ENCODE data around the gene DBH.

DBH gene

GRCh38 chr9:133649194-133649593 is 13.0 kb downstream of the DBH start:
- H3K27me3 ChIP-seq (ENCODE audit: control insufficient read depth, insufficient read depth, low read length) = no peaks in the 10 kb centered on the region
- H3K9ac ChIP-seq (ENCODE audit: low read depth, low read length) = no peak overlapping the region
- no peak overlapping the region for H3K4me3 ChIP-seq (ENCODE audit: low read depth, low read length)
- no peaks in the 10 kb centered on the region for H3K36me3 ChIP-seq (ENCODE audit: control insufficient read depth, insufficient read depth, low read length)
- H3K4me1 ChIP-seq (ENCODE audit: control insufficient read depth, insufficient read depth, low read length) = no peaks in the 10 kb centered on the region
- no peaks in the 10 kb centered on the region for H3K9me3 ChIP-seq (ENCODE audit: control insufficient read depth, insufficient read depth, low read length)

- no peak overlapping the region for H3K4me3 ChIP-seq (ENCODE audit: low read depth, low read length)
- no peaks in the 10 kb centered on the region for H3K36me3 ChIP-seq (ENCODE audit: control insufficient read depth, insufficient read depth, low read length)
- H3K27me3 ChIP-seq (ENCODE audit: control insufficient read depth, insufficient read depth, low read length) = no peaks in the 10 kb centered on the region
- H3K9me3 ChIP-seq (ENCODE audit: control insufficient read depth, insufficient read depth, low read length) = no peaks in the 10 kb centered on the region
- no peaks in the 10 kb centered on the region for H3K4me1 ChIP-seq (ENCODE audit: control insufficient read depth, insufficient read depth, low read length)
- H3K9ac ChIP-seq (ENCODE audit: low read depth, low read length) = no peak overlapping the region
Observed at GRCh38 chr9:133650026-133650425, 13.9 kb downstream of the DBH start.

DNA sequence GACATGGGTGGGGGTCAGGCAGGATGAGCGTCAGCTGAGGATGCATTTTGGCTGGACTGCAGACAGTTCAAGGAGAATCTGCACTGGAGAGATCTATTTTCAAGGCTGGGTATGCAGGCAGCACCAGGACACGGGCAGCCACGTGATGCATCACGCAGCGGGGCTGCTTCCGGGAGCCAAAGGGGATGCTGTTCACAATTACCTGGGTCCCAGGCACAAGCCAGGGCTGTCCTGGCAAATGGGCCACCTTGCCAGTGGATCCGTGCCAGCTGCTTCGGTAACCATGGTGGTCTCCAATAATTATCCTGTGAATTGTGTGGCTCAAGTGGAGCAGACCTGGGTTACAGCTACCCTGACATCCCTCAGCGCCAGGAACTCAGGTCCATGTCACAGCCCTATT is 17.5 kb downstream of the DBH start:
- peaks cover 2% of the 10 kb centered on the region for H3K27me3 ChIP-seq (ENCODE audit: control insufficient read depth, insufficient read depth, low read length)
- no peaks in the 10 kb centered on the region for H3K4me1 ChIP-seq (ENCODE audit: control insufficient read depth, insufficient read depth, low read length)
- H3K9me3 ChIP-seq (ENCODE audit: control insufficient read depth, insufficient read depth, low read length) = no peaks in the 10 kb centered on the region
- H3K4me3 ChIP-seq (ENCODE audit: low read depth, low read length) = no peak overlapping the region
- H3K36me3 ChIP-seq (ENCODE audit: control insufficient read depth, insufficient read depth, low read length) = no peaks in the 10 kb centered on the region
- H3K9ac ChIP-seq (ENCODE audit: low read depth, low read length) = no peak overlapping the region

GRCh38 chr9:133654736-133655657 is 18.8 kb downstream of the DBH start:
- H3K27me3 ChIP-seq (ENCODE audit: control insufficient read depth, insufficient read depth, low read length) = peaks cover 9% of the 10 kb centered on the region
- H3K36me3 ChIP-seq (ENCODE audit: control insufficient read depth, insufficient read depth, low read length) = no peaks in the 10 kb centered on the region
- H3K9me3 ChIP-seq (ENCODE audit: control insufficient read depth, insufficient read depth, low read length) = no peaks in the 10 kb centered on the region
- H3K4me1 ChIP-seq (ENCODE audit: control insufficient read depth, insufficient read depth, low read length) = no peaks in the 10 kb centered on the region
- no peak overlapping the region for H3K9ac ChIP-seq (ENCODE audit: low read depth, low read length)
- no peak overlapping the region for H3K4me3 ChIP-seq (ENCODE audit: low read depth, low read length)

DNA sequence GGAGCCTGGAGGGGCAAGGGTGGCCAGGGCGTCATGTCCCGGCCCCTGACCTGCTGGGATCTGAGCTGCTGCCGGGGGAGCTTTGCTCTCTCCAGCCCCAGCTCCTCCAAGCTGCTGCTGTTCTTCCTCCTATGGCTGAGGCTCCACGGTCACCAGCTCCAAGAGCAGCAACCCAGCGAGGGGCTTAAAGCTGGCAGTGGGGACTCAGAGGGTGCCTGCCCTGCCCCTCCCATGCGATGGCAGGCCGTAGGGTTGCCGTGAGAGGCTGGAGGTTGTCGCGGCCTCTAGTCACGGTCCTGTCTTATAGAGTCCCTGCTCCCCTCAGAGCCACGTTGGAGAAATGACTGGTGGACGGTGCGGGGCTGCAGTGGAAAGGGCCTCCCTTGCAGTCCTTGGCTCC is 19.5 kb downstream of the DBH start:
- Histone ChIP-seq H3K9ac (ENCODE audit: low read depth, low read length) (no peak overlapping the region), H3K4me1 (ENCODE audit: control insufficient read depth, insufficient read depth, low read length) (no peaks in the 10 kb centered on the region), H3K27me3 (ENCODE audit: control insufficient read depth, insufficient read depth, low read length) (peaks cover 9% of the 10 kb centered on the region), H3K4me3 (ENCODE audit: low read depth, low read length) (no peak overlapping the region), H3K9me3 (ENCODE audit: control insufficient read depth, insufficient read depth, low read length) (no peaks in the 10 kb centered on the region), H3K36me3 (ENCODE audit: control insufficient read depth, insufficient read depth, low read length) (no peaks in the 10 kb centered on the region)

GRCh38 chr9:133656211-133657119 is 20.3 kb downstream of the DBH start:
- no peaks in the 10 kb centered on the region for H3K4me1 ChIP-seq (ENCODE audit: control insufficient read depth, insufficient read depth, low read length)
- H3K27me3 ChIP-seq (ENCODE audit: control insufficient read depth, insufficient read depth, low read length) = peaks cover 9% of the 10 kb centered on the region
- no peaks in the 10 kb centered on the region for H3K36me3 ChIP-seq (ENCODE audit: control insufficient read depth, insufficient read depth, low read length)
- H3K9me3 ChIP-seq (ENCODE audit: control insufficient read depth, insufficient read depth, low read length) = no peaks in the 10 kb centered on the region
- no peak overlapping the region for H3K9ac ChIP-seq (ENCODE audit: low read depth, low read length)
- no peak overlapping the region for H3K4me3 ChIP-seq (ENCODE audit: low read depth, low read length)

DNA sequence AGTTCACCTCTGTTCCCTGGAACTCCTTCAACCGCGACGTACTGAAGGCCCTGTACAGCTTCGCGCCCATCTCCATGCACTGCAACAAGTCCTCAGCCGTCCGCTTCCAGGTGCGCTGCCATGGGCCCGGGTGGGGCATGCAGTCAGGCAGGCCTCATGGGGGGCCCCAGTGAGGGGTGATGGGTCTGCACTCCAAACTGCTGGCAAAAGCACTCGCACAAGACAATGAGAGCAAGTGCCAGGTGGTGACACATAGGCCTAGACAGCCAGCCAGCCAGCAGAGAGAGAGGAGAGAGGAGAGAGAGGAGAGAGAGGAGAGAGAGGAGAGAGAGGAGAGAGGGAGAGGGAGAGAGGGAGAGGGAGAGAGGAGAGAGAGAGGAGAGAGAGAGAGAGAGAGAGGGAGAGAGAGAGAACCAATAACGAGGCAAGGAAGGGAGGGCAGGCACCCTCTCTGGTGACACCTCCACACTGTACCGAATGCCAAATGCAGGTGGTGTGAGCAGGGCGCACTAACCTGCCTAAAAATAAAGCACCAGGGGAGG is 21.0 kb downstream of the DBH start:
- Histone ChIP-seq H3K9me3 (ENCODE audit: control insufficient read depth, insufficient read depth, low read length) (no peaks in the 10 kb centered on the region), H3K27me3 (ENCODE audit: control insufficient read depth, insufficient read depth, low read length) (peaks cover 9% of the 10 kb centered on the region), H3K36me3 (ENCODE audit: control insufficient read depth, insufficient read depth, low read length) (no peaks in the 10 kb centered on the region), H3K9ac (ENCODE audit: low read depth, low read length) (no peak overlapping the region), H3K4me1 (ENCODE audit: control insufficient read depth, insufficient read depth, low read length) (no peaks in the 10 kb centered on the region), H3K4me3 (ENCODE audit: low read depth, low read length) (no peak overlapping the region)

DNA sequence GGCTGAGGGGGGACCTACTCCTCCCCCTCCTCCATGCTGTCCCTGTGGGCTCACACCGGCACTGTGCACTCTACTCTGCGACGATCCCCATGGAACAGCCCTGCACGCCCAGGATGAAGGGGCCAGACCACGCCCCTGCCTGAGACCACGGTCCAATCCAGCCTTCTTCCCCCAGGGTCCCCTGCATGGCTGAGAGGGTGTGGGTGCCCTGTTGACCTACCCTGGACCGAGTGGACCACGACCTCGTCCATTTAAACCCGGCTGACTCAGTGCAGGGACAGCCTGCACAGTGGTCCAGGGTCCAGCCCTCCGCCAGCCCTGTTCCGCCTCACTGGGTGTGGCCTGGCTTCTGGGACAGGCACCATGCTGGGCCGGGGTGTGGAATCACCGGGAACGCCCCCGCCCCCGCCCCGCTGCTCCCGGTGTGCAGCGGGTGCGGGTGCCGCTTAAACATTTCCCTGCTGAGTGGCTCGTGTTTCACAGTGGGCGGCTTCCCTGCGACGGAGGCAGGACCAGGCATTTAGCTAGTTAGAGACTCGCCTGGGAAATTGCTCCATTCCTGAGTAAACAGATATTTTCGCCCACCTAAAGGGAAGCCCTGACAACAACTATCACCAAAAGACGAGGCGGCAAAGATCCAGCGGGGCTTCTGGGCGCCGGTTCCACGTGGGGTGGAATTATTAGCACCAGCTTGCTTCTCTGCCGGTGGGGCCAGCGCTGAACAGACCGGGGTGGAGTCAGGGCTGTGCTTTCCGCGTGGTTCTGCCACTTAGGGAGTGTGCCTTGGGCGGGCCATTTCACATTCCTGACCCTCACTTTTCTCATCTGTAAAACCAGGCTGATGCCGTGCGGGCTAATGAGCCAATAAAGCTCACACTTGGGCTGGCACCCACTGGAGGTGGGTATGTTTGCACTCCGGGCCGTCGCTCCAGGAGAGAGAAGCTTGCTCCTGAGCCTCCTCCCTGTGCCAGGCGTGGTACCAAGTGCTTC is 22.6 kb downstream of the DBH start:
- Histone ChIP-seq H3K36me3 (ENCODE audit: control insufficient read depth, insufficient read depth, low read length) (no peaks in the 10 kb centered on the region), H3K9ac (ENCODE audit: low read depth, low read length) (no peak overlapping the region), H3K9me3 (ENCODE audit: control insufficient read depth, insufficient read depth, low read length) (no peaks in the 10 kb centered on the region), H3K4me1 (ENCODE audit: control insufficient read depth, insufficient read depth, low read length) (no peaks in the 10 kb centered on the region), H3K4me3 (ENCODE audit: low read depth, low read length) (peak overlapping the region; percentile 43), H3K27me3 (ENCODE audit: control insufficient read depth, insufficient read depth, low read length) (peaks cover 9% of the 10 kb centered on the region)

DNA sequence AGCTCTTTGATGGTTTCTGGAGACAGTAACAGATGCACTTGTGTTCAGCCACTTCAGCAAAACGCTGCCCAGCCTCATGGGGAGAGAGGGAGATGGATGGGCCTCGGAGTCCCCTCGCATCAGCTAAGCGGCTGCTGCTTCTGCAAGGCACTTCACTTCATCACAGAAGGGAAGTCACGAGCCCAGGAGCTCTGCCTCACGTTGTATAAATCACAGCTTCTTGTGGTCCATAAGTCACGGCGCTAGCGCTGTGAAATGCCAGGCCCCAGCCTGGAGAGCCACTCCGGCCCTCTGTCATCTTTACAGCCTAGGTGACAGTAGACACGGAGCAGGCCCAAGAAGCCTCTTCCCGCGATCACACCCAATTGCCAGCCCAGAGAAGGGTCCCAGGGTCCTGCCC is 23.4 kb downstream of the DBH start:
- Histone ChIP-seq H3K9me3 (ENCODE audit: control insufficient read depth, insufficient read depth, low read length) (no peaks in the 10 kb centered on the region), H3K27me3 (ENCODE audit: control insufficient read depth, insufficient read depth, low read length) (peaks cover 9% of the 10 kb centered on the region), H3K9ac (ENCODE audit: low read depth, low read length) (no peak overlapping the region), H3K4me3 (ENCODE audit: low read depth, low read length) (no peak overlapping the region), H3K4me1 (ENCODE audit: control insufficient read depth, insufficient read depth, low read length) (no peaks in the 10 kb centered on the region), H3K36me3 (ENCODE audit: control insufficient read depth, insufficient read depth, low read length) (no peaks in the 10 kb centered on the region)

GRCh38 chr9:133661846-133662540 is 25.8 kb downstream of the DBH start:
- no peaks in the 10 kb centered on the region for H3K9me3 ChIP-seq (ENCODE audit: control insufficient read depth, insufficient read depth, low read length)
- H3K27me3 ChIP-seq (ENCODE audit: control insufficient read depth, insufficient read depth, low read length) = peaks cover 9% of the 10 kb centered on the region
- H3K4me3 ChIP-seq (ENCODE audit: low read depth, low read length) = no peak overlapping the region
- no peaks in the 10 kb centered on the region for H3K36me3 ChIP-seq (ENCODE audit: control insufficient read depth, insufficient read depth, low read length)
- H3K4me1 ChIP-seq (ENCODE audit: control insufficient read depth, insufficient read depth, low read length) = no peaks in the 10 kb centered on the region
- H3K9ac ChIP-seq (ENCODE audit: low read depth, low read length) = no peak overlapping the region
